Fibroblast of skin of right biceps (primary cell): ENCODE data around the gene MXI1.
A peak's percentile ranks its signal among the peaks of the same experiment; 100 is the strongest.

Experiments
- DNase-seq: peaks from one replicate; pipeline ENCODE4 v3.0.0-alpha.2; 2013

MXI1 gene

DNA sequence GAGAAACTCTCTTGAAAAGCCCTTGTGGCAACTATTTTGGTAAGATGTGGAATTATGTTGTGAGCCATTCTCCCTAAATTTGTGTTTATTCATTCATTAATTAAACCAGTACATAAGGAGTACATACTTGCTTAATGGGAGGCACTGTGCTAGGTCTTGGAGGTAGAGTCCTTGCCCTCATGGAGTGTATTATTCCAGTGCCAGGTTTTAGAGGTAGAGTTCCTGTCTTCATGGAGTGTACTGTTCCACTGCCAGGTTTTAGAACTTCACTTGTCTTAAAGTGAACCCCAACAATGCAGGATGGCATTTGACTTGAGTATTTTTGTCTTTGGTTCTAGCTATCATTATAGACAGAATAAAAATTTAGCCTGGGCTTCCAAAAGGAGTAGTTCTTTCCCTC lies 8.8 kb downstream of the MXI1 start:
- no peak for DNase-seq

- no peak for DNase-seq
These were observed 9.7 kb downstream of the MXI1 start for GRCh38 chr10:110216942-110217661.

DNA sequence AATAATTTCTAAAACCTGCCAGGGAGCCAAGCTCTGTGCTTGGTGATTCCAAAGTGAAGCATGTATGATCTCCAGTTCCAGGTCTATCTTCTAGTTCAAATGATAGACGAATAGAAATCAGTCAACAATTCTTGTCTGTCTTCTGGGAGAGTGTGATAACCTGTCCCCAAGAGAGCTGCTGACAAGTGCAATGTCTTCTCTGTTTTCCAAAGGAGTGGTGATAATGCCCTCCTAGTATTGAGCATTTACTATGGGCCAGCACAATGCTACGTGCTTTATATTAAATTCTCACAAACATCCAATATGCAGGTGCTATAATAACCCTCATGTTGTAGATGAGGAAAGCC lies 10.2 kb downstream of the MXI1 start:
- DNase-seq: no peak

GRCh38 chr10:110218632-110219031 lies 11.2 kb downstream of the MXI1 start:
- no peak for DNase-seq

- no peak for DNase-seq
These were observed 12.5 kb downstream of the MXI1 start for GRCh38 chr10:110219884-110220283.

- DNase-seq: no peak
These were observed 13.0 kb downstream of the MXI1 start for GRCh38 chr10:110220398-110220797.

GRCh38 chr10:110221044-110221720 lies 13.8 kb downstream of the MXI1 start:
- no peak for DNase-seq

- peak; percentile 97 for DNase-seq
These were observed 14.4 kb downstream of the MXI1 start for GRCh38 chr10:110221721-110222261.

DNA sequence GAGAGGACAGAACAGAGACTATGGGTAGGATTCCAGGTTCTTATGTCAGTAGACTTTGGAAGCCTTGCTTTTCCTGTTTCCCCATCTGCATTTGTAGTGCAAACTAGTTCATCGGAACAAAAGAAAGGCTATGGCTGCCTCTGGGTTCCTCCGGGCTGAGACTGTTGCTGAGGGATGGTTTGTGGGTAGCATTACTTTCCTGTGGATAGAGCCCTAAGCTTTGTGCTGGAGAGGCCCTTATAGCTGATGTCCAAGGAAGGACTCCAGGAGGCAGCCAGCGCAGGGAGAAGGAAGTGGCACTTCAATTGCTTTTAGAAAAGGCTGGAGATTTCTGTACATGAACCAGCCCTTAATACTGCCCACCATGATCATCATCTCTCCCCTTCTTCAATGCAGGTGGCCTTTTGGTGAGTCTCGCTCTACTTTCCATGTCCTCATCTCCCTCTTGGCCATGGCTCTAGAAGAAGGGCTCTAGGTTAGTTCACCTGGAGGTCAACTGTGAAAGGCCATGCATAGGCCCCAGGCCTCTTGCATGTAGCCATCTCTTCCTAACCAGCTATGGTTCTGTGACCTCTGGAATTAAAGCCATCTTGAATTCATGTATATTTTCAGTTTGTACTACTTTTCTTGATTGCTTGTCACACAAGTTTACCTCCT lies 15.4 kb downstream of the MXI1 start:
- no peak for DNase-seq

DNA sequence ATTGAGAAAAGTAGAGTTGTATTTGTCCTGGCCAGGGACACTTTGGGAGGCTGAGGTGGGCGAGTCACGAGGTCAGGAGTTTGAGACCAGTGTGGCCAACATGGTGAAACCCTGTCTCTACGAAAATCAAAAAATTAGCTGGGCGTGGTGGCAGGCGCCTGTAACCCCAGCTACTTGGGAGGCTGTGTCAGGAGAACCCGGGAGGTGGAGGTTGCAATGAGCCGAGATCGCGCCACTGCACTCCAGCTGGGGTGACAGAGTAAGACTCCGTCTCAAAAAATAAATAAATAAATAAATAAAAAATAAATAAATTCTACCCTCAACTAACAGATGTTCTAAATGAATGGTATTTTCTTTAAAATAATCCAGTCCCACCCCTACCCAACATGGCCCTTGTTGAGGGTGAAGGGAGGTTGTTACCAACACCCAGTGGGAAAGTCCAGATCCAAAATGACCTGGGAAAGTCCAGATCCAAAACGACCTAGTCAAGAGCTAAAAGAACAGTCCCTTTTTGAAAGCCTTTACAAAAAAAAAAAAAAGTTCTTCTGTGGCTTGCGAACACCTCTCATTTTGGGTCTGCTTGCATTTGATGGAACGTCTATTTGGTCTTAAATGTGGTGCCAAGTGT lies 16.0 kb downstream of the MXI1 start:
- DNase-seq: no peak

DNA sequence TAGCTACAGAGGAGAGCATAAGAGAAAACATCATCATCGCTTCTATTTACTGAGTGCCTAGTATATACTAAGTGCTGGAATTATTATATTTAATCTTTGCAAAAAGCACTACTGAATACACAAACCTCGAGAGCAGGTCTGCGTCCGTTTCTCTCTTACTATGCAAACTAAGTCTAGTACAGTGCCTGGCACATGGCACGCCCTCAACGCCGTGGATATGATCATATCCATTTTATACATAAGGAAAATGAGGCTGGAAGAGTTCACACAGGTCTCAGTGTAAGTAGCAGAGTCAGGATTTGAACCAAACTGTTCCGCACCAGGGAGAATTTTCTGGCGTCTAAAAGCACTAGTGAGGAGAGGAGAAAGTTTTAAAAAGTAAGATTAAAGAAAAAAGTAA lies 17.6 kb downstream of the MXI1 start:
- no peak for DNase-seq

DNA sequence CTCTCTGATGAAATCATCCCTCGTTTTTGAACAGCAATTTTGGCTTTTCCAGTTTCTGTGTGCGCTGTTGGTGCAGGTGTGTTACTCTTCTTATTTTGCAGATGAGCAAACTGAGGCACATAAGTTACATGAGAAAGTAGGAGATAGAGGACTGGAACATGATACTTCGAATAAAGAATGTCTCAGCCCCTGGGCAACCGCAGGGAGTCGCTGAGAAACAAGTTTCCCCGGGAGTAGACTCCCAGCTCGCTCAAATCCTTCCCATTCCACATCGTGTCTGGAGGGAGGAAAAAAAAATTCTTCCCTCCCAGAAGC lies 18.0 kb downstream of the MXI1 start:
- no peak for DNase-seq

GRCh38 chr10:110225756-110226542 lies 18.5 kb downstream of the MXI1 start:
- DNase-seq: peak; percentile 95

GRCh38 chr10:110226543-110226925 lies 19.1 kb downstream of the MXI1 start:
- peak; percentile 93 for DNase-seq

GRCh38 chr10:110226926-110227641 lies 19.7 kb downstream of the MXI1 start:
- peak; percentile 27 for DNase-seq

DNA sequence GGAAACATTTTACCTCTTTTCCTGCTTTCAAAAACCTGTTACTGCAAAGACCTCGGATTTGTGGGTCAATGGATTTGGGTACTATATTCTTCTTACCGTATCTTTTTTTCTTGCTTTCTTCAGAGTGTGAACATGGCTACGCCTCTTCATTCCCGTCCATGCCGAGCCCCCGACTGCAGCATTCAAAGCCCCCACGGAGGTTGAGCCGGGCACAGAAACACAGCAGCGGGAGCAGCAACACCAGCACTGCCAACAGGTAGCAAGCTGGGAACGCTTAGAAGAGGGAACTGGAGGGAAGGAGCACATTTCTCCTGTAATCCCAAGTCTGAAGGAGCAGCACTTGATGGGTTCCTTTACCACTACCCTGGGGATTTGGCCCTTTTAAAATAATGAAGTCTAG lies 20.7 kb downstream of the MXI1 start:
- no peak for DNase-seq

DNA sequence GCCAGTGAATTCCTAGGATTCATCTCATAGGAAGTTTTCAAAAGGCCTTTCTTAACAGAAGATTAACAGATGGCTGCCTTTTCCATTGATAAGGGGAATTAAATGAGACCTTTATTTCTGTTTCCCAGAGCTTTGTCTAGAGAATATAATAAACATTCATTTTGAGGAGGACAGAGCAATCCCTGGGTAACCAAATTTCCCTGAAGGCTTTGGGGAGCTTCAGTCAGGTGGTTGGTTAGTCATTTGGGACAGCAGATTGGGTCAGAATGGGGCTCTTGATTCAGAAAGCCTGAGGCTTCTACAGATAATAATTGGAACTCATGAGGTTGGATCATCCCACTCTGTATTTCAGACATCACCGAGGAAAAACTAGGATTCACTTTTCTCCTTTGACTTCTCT lies 21.8 kb downstream of the MXI1 start:
- no peak for DNase-seq

GRCh38 chr10:110233846-110234245 lies 26.4 kb downstream of the MXI1 start:
- DNase-seq: no peak

DNA sequence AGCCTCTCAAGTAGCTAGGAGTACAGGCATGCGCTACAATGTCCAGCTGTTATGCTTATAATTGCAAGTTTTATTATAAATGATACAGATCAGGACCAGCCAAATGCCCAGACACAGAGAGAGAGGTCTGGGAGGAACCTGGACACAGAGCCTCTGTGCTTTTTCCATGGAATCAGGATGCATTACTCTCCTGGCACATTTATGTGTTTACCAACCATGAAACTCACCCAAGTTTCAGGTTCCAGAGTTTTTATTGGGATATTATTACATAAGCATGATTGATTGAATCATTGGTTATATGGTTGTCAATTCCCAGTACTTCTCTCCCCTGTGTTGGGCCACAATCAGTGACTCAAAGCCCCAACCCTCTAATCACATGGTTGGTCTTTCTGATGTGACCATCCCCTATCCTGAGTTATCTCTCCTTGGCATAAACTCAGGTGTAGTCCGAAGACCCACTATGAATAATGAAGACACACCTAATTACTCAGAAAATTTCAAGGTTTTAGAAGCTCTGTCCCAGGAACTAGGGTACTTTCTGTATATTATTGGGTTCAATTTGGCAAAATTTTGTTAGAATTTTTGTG lies 30.6 kb downstream of the MXI1 start:
- no peak for DNase-seq

- no peak for DNase-seq
These were observed 32.5 kb downstream of the MXI1 start for GRCh38 chr10:110239892-110240291.

DNA sequence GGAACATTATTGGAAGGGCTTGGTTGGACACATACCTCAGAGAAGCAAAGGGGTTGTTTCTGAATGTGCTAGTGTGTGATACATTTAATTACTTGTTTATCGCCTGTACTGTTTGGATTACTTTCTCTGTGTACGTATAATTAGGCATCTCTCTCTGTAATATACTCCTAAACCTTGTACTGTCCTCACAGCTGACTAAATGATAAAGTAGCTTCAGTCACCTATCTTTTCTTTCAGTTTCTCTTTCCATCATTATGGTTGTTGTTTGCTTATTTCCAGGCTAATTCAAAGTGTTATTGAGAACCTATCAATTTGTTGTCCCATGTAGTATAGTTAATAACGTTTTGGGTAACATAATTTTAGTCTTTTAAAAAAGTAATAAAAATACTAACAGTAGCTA lies 34.0 kb downstream of the MXI1 start:
- DNase-seq: no peak

- no peak for DNase-seq
These were observed 34.4 kb downstream of the MXI1 start for GRCh38 chr10:110241841-110242240.
